ENCODE results near the gene ATN1.

ATN1 gene

GRCh38 chr12:6946033-6946919 lies 18.5 kb downstream of the ATN1 start:
- no peak for DNase-seq

- no peak for DNase-seq
Measured at GRCh38 chr12:6946920-6947374, 19.2 kb downstream of the ATN1 start.

GRCh38 chr12:6947615-6948014 lies 19.9 kb downstream of the ATN1 start:
- DNase-seq = no peak

GRCh38 chr12:6948873-6949594 lies 21.3 kb downstream of the ATN1 start:
- no peak for DNase-seq

- DNase-seq = no peak
Measured at GRCh38 chr12:6950401-6950801, 22.6 kb downstream of the ATN1 start.

GRCh38 chr12:6950811-6951540 lies 23.2 kb downstream of the ATN1 start, which contains the start of gene PTPN6:
PTPN6 (plus strand) TSS chr12:6951356; CDS start chr12:6951513, 157 bp downstream.
- DNase-seq = no peak

GRCh38 chr12:6951551-6952120 lies 23.9 kb downstream of the ATN1 start:
- DNase-seq = no peak

- DNase-seq = no peak
Measured at GRCh38 chr12:6952121-6952862, 24.5 kb downstream of the ATN1 start.

GRCh38 chr12:6952863-6953441 lies 25.2 kb downstream of the ATN1 start:
- no peak for DNase-seq

- peak; percentile 75 for DNase-seq
Measured at GRCh38 chr12:6953442-6954315, 25.9 kb downstream of the ATN1 start.

- no peak for DNase-seq
Measured at GRCh38 chr12:6954316-6955107, 26.8 kb downstream of the ATN1 start.

- no peak for DNase-seq
Measured at GRCh38 chr12:6955108-6956020, 27.6 kb downstream of the ATN1 start.

- no peak for DNase-seq
Measured at GRCh38 chr12:6956021-6956727, 28.4 kb downstream of the ATN1 start.

GRCh38 chr12:6957151-6957701 lies 29.5 kb downstream of the ATN1 start:
- DNase-seq = no peak

GRCh38 chr12:6957741-6958608 lies 30.2 kb downstream of the ATN1 start:
- no peak for DNase-seq

GRCh38 chr12:6958609-6959057 lies 30.9 kb downstream of the ATN1 start:
- no peak for DNase-seq
